ENCODE results near the gene CALHM5. TPM values are rescaled to one million over a fixed set of nuclear protein-coding genes. Genes with fewer than 3 reads are reported as not detected.

Gene CALHM5
- total RNA-seq, 4 donors from 2014 or later, result 0.09 to 0.80 (median 0.53) TPM; not detected in 1

DNA sequence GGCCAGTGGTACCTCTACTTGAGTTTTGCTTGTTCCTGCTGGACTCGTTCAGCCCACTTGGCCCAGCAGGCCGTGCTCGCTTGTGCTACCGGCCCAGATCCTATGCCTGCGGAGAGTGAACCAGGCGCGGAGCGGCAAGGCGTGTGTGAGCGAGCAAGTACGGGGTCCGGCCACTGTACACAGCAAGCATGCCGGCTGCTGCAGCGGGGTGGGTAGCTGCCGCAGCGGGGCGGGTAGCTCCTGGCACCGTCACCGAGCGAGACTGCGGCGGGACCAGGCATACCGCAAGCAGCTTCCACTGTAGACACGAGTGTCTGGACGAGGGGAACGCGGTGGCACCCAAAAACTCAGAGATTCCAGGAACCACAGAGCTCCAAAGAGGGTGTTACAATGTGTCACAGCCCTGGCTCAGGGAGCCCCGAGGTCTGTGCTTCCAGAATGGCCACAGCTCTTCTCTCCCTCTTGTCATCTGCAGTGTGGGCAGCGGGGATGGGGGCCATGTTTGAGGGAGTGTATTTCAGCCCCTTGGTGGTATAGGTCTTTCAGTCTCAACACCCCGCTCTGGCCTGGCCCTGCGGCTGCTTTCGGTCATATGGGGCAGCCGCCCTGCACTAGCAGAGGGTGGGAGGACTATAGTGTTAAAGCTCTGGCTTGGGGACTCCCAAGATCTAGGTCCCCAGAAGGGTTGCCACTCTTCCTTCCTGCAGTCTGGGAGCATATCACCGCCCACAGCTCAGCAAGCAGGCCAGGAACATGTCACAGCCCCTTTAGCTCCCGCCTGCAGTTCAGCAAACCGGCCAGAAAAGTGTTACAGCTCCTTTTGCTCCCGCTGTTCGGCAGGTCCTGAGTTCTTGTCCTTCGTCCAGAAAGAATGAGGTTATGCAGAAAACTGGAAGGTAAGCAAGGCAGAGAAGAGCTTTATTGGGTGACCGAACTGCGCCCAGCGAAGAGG lies 53.8 kb downstream of the CALHM5 start:
- Histone ChIP-seq H3K4me3 (peak overlapping the region in 2 of 4 donors; percentile 22 to 23), H3K27me3 (no peaks in the 10 kb centered on the region), H3K4me1 (peaks cover 0 to 5% (median 0%) of the 10 kb centered on the region in 4 donors), H3K9me3 (no peaks in the 10 kb centered on the region), H3K27ac (no peak overlapping the region), H3K36me3 (no peaks in the 10 kb centered on the region)
- no peak for TF ChIP-seq POLR2A (IDR thresholded peaks at IDR 0.05)
- TF ChIP-seq, protein P1, sequence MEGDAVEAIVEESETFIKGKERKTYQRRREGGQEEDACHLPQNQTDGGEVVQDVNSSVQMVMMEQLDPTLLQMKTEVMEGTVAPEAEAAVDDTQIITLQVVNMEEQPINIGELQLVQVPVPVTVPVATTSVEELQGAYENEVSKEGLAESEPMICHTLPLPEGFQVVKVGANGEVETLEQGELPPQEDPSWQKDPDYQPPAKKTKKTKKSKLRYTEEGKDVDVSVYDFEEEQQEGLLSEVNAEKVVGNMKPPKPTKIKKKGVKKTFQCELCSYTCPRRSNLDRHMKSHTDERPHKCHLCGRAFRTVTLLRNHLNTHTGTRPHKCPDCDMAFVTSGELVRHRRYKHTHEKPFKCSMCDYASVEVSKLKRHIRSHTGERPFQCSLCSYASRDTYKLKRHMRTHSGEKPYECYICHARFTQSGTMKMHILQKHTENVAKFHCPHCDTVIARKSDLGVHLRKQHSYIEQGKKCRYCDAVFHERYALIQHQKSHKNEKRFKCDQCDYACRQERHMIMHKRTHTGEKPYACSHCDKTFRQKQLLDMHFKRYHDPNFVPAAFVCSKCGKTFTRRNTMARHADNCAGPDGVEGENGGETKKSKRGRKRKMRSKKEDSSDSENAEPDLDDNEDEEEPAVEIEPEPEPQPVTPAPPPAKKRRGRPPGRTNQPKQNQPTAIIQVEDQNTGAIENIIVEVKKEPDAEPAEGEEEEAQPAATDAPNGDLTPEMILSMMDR (IDR thresholded peaks at IDR 0.05), result no peak
- DNase-seq, result peak in 2 of 3 donors; percentile 47 to 49

DNA sequence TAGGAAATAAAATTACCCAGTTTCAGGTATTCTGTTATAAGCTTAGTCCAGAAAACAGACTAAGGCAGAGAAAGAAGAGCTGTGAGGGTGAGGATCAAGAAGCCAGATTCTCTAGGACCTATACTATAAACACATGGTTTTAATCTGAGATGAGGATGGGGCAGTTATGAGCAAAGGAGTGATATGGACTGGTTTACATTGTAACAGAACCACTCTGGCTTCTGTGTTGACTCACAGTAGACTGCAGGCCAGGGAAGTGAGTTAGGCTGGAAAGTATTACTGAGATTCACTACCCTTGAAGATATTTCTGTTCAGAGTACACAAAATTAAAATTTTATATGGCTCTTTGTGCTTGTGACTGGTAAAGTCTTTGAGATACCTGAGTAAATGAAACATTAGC lies 56.7 kb downstream of the CALHM5 start:
- DNase-seq, result no peak
- H3K4me3 ChIP-seq, result no peak overlapping the region

DNA sequence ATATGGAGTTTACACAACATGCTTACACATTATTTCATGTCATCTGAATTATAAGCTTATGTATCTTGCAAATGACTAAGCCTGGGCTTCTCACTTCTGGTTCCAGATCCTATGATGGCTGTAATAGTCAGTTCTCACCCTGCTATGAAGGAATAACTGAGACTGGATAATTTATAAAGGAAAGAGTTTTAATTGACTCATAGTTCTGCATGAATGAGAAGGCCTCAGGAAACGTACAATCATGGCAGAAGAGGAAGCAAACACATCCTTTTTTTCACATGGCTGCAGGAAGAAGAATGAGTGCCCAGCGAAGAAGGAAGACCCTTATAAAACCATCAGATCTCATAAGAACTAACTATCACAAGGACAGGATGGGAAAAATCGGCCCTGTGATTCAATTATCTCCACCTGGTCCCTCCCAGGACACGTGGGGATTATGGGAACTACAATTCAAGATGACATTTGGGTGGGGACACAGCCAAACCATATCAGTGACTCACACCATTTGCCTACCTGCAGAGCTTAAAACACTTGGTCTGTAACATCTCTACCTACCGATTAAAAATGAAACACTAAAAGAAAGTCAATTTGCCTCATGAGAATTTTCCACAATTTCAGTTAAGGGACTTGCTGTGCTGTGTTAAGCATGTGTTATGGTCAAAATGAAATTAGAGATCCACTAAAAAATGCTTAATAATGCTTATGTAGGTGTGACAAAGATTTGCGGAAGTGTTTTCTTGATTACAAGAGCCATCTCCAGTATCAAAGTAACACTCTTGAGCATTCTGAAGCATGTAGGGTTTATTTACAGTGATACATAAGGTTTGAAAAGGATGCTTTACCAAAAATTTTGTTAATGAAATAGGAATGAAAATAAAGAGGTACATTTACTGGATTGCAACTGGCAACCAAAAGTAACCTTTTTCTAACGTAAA lies 57.6 kb downstream of the CALHM5 start:
- Histone ChIP-seq H3K27me3 (no peaks in the 10 kb centered on the region), H3K36me3 (no peaks in the 10 kb centered on the region), H3K4me3 (no peak overlapping the region), H3K27ac (no peak overlapping the region), H3K9me3 (no peaks in the 10 kb centered on the region), H3K4me1 (peaks cover 0 to 22% (median 5%) of the 10 kb centered on the region in 4 donors)
- no peak for DNase-seq
- no peak for TF ChIP-seq POLR2A (IDR thresholded peaks at IDR 0.05)
- TF ChIP-seq, protein P1 (IDR thresholded peaks at IDR 0.05), result no peak

More for the DNA sequence above, 56.7 kb downstream of the CALHM5 start:
- Histone ChIP-seq H3K27ac (no peak overlapping the region), H3K27me3 (no peaks in the 10 kb centered on the region), H3K4me1 (peaks cover 0 to 16% (median 3%) of the 10 kb centered on the region in 4 donors), H3K36me3 (no peaks in the 10 kb centered on the region), H3K9me3 (no peaks in the 10 kb centered on the region)
- TF ChIP-seq, protein P1 (IDR thresholded peaks at IDR 0.05), result no peak
- TF ChIP-seq POLR2A (IDR thresholded peaks at IDR 0.05), result no peak

DNA sequence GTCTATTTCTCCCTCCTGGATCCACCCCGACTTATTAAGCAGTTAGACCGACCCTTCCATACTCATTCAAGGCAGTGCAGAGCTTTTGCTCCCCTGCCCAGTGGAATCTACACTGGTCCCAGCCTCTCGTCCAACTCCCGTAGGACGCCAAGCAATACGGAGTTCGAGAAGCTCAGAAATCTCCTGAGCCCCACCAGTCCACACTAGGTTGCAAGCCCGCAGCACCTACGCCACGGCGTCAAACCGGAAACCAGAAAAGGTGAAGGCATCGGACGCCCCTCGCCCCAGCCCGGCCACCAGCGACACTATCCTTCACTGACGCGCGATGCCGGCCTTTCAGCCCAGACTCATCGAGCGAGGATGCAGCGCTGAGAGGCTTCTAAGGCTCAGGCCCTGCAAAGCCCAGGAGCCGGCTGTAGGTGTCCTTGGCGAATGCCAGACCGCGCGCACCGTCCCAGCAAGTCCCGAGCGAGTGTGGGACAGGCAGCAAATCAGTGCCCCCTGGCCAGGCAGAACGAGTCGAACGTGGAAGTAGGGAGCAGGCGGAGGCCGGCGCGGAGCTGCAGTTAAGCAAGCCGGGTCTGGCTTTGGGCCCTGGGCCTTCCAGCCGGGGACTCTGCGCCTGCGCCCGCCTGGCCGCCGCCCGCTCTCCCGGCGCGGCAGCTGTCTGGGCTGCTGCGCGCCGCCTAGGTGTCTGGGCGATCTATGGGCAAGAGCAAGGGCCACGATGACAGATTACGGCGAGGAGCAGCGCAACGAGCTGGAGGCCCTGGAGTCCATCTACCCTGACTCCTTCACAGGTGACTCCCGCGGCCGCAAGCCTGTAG lies 59.6 kb downstream of the CALHM5 start, which contains the start of gene RWDD1:
TSS of gene RWDD1 (plus strand) at position 649 of the 827 bp plus-strand sequence. CDS start at position 728, 79 bp downstream.
- H3K36me3 ChIP-seq, result no peaks in the 10 kb centered on the region
- DNase-seq, result peak; percentile 96 to 99 (median 98)
- H3K4me3 ChIP-seq, result peak within 1 kb of the TSS; percentile 61 to 84 (median 77)
- H3K27me3 ChIP-seq, result no peaks in the 10 kb centered on the region
- H3K4me1 ChIP-seq, result peaks cover 0 to 22% (median 5%) of the 10 kb centered on the region in 4 donors
- H3K9me3 ChIP-seq, result no peaks in the 10 kb centered on the region
- TF ChIP-seq POLR2A (IDR thresholded peaks at IDR 0.05), result peak; percentile 61 to 68
- TF ChIP-seq, protein P1 (IDR thresholded peaks at IDR 0.05), result peak in 4 of 6 experiments; percentile 29 to 44 (median 36)
- H3K27ac ChIP-seq, result peak within 1 kb of the TSS; percentile 78 to 93 (median 90)
